SKM-1 (cell line): Measurements from ENCODE around the gene IPO7.

Source experiments
- DNase-seq: peaks from one replicate; lab custom pipeline; 2025; ENCODE audit not compliant: unreplicated experiment; lab: John Stamatoyannopoulos, UW

IPO7 gene

GRCh38 chr11:9489080-9489765 is 104.8 kb downstream of the IPO7 start:
- no peak for DNase-seq

DNA sequence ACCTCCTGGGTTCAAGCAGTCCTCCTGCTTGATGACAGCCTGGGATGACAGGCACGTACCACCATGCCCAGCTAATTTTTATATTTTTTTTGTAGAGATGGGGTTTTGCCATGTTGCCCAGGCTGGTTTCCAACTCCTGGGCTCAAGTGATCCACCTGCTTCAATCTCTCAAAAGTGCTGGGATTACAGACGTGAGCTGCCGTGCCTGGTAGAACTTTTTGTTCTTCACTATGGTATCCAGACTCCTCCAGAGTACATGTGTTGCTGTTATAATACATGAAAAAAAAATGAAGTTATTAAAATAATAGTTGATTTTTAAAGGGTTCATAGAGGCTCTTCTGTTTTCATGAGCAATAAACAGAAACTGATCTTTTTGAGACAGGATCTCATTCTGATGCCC is 105.9 kb downstream of the IPO7 start:
- DNase-seq, result no peak

DNA sequence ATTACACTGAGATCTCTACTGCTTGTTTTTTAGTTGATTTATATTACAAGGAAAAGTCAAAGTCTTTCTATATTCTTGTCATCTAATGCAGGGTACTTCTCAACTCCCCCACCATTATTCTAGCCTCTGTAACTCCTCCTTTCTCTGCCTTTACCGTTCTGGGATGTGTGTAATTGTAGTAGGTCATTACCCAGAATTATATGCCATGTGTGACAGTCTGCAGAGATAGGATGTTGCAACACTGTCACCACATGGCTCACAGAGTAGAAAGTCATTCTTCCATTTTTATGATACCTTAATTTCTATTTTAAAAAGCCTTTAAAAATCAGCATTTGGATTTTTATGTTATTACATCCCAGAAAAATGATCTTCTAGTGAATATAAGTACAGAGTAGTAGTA is 109.0 kb downstream of the IPO7 start:
- DNase-seq, result no peak

GRCh38 chr11:9494316-9494715 is 109.9 kb downstream of the IPO7 start:
- no peak for DNase-seq

- no peak for DNase-seq
Observed at GRCh38 chr11:9495803-9496514, 111.5 kb downstream of the IPO7 start.
